AG04450 (cell line): ENCODE measurements around the gene CDC42EP4. TPM values are rescaled to one million over a fixed set of nuclear protein-coding genes. Genes with fewer than 3 reads are reported as not detected.

ENCODE experiments used
- CTCF ChIA-PET: fragments of 300-600, 350-600 bp; formaldehyde crosslinking; extraction: SDS; loops from one replicate; lab custom pipeline; 2022; ENCODE audit warnings: antibody characterized with exemption, inconsistent platforms; lab: Charles Lee
- POLR2A ChIA-PET: fragments of 350-600 bp; formaldehyde crosslinking; extraction: SDS; loops from one replicate; lab custom pipeline; 2021; ENCODE audit warnings: antibody characterized with exemption, inconsistent platforms; lab: Yijun Ruan, JAX
- DNase-seq: peaks from one replicate; pipeline ENCODE4 v3.0.0-alpha.2; 2011; ENCODE audit warnings: low read depth, low spot score
- H3K27ac ChIP-seq: one replicate; pipeline ENCODE4 v1.5.1; 2012; ENCODE audit warnings: low read depth, low read length, control low read depth
- H3K27me3 ChIP-seq: one replicate; pipeline ENCODE4 v1.6.0; 2012; ENCODE audit warnings: low read length; ENCODE audit not compliant: control insufficient read depth, insufficient read depth
- H3K4me3 ChIP-seq: 2 replicates; pipeline ENCODE4 v1.5.1; 2011; ENCODE audit warnings: mild to moderate bottlenecking, low read depth, low read length, control low read depth
- H3K9me3 ChIP-seq: 2 replicates; pipeline ENCODE4 v1.5.1; 2012; ENCODE audit warnings: low read length; ENCODE audit not compliant: control insufficient read depth, insufficient read depth
- polyA plus RNA-seq: library from polyadenylated mRNA; depleted of rRNA; stranded (reverse); fragments of >200 nt; gene quantifications from 2 replicates; pipeline ENCODE4 v1.2.3, GENCODE V29; 2011
- TF ChIP-seq, protein P1 (sequence below): IDR thresholded peaks from 2 replicates; pipeline ENCODE4 v1.5.1; 2011; ENCODE audit warnings: low read depth, low read length, control low read depth, inconsistent platforms

Gene CDC42EP4
- polyA plus RNA-seq, 1 experiment = 21.9 TPM

GRCh38 chr17:73343739-73344454, 32.1 kb upstream of the CDC42EP4 start:
- Histone ChIP-seq H3K4me3 (peak overlapping the region; percentile 29; the same call in 1 of the 2 replicates), H3K9me3 (no peaks in the 10 kb centered on the region), H3K27me3 (no peaks in the 10 kb centered on the region), H3K27ac (peak overlapping the region; percentile 92)
- CTCF ChIA-PET = interaction anchor here (1.0 to 4.2 kb wide), 4 partner anchors 27 to 784 kb away, joined by 3 to 23 read pairs (median 7); no protein-coding TSS in a partner anchor
- DNase-seq = no peak
- TF ChIP-seq, protein P1, sequence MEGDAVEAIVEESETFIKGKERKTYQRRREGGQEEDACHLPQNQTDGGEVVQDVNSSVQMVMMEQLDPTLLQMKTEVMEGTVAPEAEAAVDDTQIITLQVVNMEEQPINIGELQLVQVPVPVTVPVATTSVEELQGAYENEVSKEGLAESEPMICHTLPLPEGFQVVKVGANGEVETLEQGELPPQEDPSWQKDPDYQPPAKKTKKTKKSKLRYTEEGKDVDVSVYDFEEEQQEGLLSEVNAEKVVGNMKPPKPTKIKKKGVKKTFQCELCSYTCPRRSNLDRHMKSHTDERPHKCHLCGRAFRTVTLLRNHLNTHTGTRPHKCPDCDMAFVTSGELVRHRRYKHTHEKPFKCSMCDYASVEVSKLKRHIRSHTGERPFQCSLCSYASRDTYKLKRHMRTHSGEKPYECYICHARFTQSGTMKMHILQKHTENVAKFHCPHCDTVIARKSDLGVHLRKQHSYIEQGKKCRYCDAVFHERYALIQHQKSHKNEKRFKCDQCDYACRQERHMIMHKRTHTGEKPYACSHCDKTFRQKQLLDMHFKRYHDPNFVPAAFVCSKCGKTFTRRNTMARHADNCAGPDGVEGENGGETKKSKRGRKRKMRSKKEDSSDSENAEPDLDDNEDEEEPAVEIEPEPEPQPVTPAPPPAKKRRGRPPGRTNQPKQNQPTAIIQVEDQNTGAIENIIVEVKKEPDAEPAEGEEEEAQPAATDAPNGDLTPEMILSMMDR = no peak
- POLR2A ChIA-PET = interaction anchor here (0.6 to 3.0 kb wide), 4 partner anchors 30 to 125 kb away, joined by 3 to 13 read pairs (median 4); partner anchors contain the start of gene CDC42EP4

DNA sequence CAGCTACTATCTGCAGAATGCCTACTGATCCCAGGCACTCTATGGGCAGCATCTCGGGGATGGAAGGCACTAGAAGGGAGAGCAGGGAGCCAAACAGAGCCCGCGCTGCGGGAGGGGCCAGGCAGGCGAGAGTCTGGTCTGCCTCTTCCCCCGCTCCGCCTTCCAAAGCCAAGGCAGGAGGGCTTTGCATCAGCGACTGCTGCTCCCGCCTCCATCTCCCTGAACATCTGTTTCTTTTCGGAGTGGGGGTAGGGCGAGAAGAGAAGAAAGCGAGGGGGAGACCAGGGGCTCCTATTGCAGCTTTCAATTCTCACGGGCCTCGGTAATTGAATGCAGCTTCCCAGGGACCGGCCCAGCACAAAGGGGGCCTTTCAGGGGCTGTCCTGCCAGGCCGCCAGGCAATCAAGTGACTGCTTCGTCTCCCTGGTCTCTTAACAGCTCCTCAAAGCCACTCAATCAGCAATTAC, 31.4 kb upstream of the CDC42EP4 start:
- Histone ChIP-seq H3K4me3 (peak overlapping the region; percentile 37; the same call in 1 of the 2 replicates), H3K9me3 (no peaks in the 10 kb centered on the region; the same call in 1 of the 2 replicates), H3K27me3 (no peaks in the 10 kb centered on the region), H3K27ac (peak overlapping the region; percentile 92)
- ChIA-PET POLR2A (interaction anchor here (0.6 to 3.0 kb wide), 4 partner anchors 32 to 124 kb away, joined by 3 to 13 read pairs (median 4); partner anchors contain the start of gene CDC42EP4), CTCF (interaction anchor here (0.6 to 4.2 kb wide), 7 partner anchors 17 to 617 kb away, joined by 3 to 23 read pairs (median 5); no protein-coding TSS in a partner anchor)
- peak; percentile 72 for DNase-seq
- TF ChIP-seq, protein P1 = no peak

DNA sequence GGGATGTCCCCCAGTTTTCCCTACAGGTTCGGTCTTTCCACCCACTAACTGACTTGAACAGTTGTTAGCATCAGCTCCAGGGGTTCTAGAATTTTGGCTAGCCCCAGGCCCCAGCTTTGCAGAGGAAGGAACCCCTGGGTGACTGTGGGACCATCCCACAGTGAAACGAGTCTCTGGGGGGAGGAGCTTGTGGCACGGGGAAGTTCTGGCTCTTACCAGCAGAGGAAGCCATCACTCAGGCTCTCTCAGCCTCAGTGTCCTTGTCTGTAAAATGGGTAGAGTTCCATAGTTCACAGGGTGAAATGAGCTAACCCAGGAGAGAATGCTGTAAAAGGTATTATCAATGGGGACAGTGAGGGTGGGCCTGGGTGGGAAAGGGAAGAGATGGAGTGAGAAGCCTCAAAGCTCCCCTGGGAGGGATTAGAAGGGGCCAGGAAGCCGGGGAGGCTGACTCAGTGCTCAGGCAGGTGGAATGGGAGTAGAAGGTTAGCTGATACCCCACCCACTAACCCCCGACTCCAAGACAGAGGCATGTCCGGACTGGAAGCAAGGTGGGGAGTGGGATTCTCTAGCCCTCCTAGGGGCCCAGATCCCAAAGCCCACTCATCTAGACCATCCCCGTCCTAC, 30.9 kb upstream of the CDC42EP4 start:
- TF ChIP-seq, protein P1 = peak; percentile 34
- peak overlapping the region; percentile 37; the same call in 1 of the 2 replicates for H3K4me3 ChIP-seq
- CTCF ChIA-PET = interaction anchor here (0.6 to 4.2 kb wide), 7 partner anchors 17 to 617 kb away, joined by 3 to 23 read pairs (median 5); no protein-coding TSS in a partner anchor
- no peaks in the 10 kb centered on the region for H3K27me3 ChIP-seq
- no peaks in the 10 kb centered on the region; the same call in 1 of the 2 replicates for H3K9me3 ChIP-seq
- no peak for DNase-seq
- POLR2A ChIA-PET = interaction anchor here (0.9 to 3.0 kb wide), 3 partner anchors 32 to 52 kb away, joined by 3 to 13 read pairs (median 3); partner anchors contain the start of gene CDC42EP4
- peak overlapping the region; percentile 92 for H3K27ac ChIP-seq

- Histone ChIP-seq H3K9me3 (no peaks in the 10 kb centered on the region; the same call in 1 of the 2 replicates), H3K4me3 (no peak overlapping the region), H3K27me3 (no peaks in the 10 kb centered on the region), H3K27ac (peak overlapping the region; percentile 92)
- ChIA-PET POLR2A (interaction anchor here (0.6 to 3.0 kb wide), 4 partner anchors 31 to 956 kb away, joined by 3 to 13 read pairs (median 6); partner anchors contain the start of gene CDC42EP4), CTCF (interaction anchor here (0.6 to 4.2 kb wide), 6 partner anchors 29 to 834 kb away, joined by 4 to 23 read pairs (median 5); no protein-coding TSS in a partner anchor)
- no peak for DNase-seq
- TF ChIP-seq, protein P1 = no peak
Measured at GRCh38 chr17:73342050-73342522, 30.3 kb upstream of the CDC42EP4 start.
